Liver (tissue), 9 donors: ENCODE results near the gene CELSR2. TPM values are rescaled to one million over a fixed set of nuclear protein-coding genes. Genes with fewer than 3 reads are reported as not detected.
"Not testable (repeated sequence)": the region's sequence is repeated elsewhere in the genome, so short reads cannot be mapped to it uniquely, and the experiment has no call there.

Experiments
- DNase-seq: peaks from one replicate; pipeline ENCODE4 v3.0.0-alpha.2; 2017; ENCODE audit warnings: low spot score
- H3K27ac ChIP-seq, 2 donors: one replicate each; pipeline ENCODE4 v1.7.0; 2013; ENCODE audit warnings: inconsistent platforms in 2 of 2, low read length in 2 of 2, control low read depth in 1 of 2, low read depth in 1 of 2, mild to moderate bottlenecking in 1 of 2
- H3K27me3 ChIP-seq, 4 donors: one replicate each; pipeline versions ENCODE4 v1.6.1 to v1.7.0; 2013; ENCODE audit warnings: low read length in 3 of 4, inconsistent platforms in 1 of 4, mild to moderate bottlenecking in 1 of 4, moderate library complexity in 1 of 4; ENCODE audit not compliant: control insufficient read depth in 4 of 4, insufficient read depth in 4 of 4
- H3K36me3 ChIP-seq, 4 donors: one replicate each; pipeline versions ENCODE4 v1.6.1 to v1.7.0; 2013; ENCODE audit warnings: low read length in 3 of 4, mild to moderate bottlenecking in 3 of 4, low read depth in 1 of 4, moderate library complexity in 1 of 4; ENCODE audit not compliant: control insufficient read depth in 4 of 4, insufficient read depth in 3 of 4
- H3K4me1 ChIP-seq, 4 donors: one replicate each; pipeline versions ENCODE4 v1.6.1 to v1.7.0; 2013; ENCODE audit warnings: low read length in 3 of 4, mild to moderate bottlenecking in 3 of 4, moderate library complexity in 1 of 4; ENCODE audit not compliant: control insufficient read depth in 4 of 4, insufficient read depth in 4 of 4
- H3K4me3 ChIP-seq, 3 donors: one replicate each; pipeline versions ENCODE4 v1.6.1 to v1.7.0; 2013; ENCODE audit warnings: low read length in 3 of 3, control low read depth in 1 of 3, low read depth in 1 of 3, mild to moderate bottlenecking in 1 of 3
- H3K9ac ChIP-seq, 2 donors: one replicate each; pipeline ENCODE4 v1.7.0; 2013; ENCODE audit warnings: low read length in 2 of 2, mild to moderate bottlenecking in 2 of 2, moderate library complexity in 2 of 2, control low read depth in 1 of 2, low read depth in 1 of 2
- H3K9me3 ChIP-seq, 4 donors: one replicate each; pipeline versions ENCODE4 v1.6.1 to v1.7.0; 2013; ENCODE audit warnings: low read length in 3 of 4; ENCODE audit not compliant: control insufficient read depth in 4 of 4
- ATF3 ChIP-seq: IDR thresholded peaks from 2 replicates; pipeline ENCODE4 v1.6.1; 2016; ENCODE audit warnings: antibody characterized with exemption
- CTCF ChIP-seq: fragments of 150-350 bp; IDR thresholded peaks from 2 replicates; pipeline ENCODE4 v1.5.1; 2017; ENCODE audit warnings: improper control_type of control experiment, low read depth, low read length; ENCODE audit not compliant: missing input control
- EGR1 ChIP-seq, 2 donors: IDR thresholded peaks; 2 replicates each; pipeline ENCODE4 v1.6.1; 2016 to 2018; ENCODE audit warnings: antibody characterized with exemption in 2 of 2, low read depth in 2 of 2
- FOXA1 ChIP-seq: IDR thresholded peaks from 2 replicates; pipeline ENCODE4 v1.6.1; 2016; ENCODE audit warnings: antibody characterized with exemption
- FOXA2 ChIP-seq: IDR thresholded peaks from 2 replicates; pipeline ENCODE4 v1.6.1; 2016; ENCODE audit warnings: antibody characterized with exemption
- GABPA ChIP-seq, 2 donors: IDR thresholded peaks in 1 of 2; conservative IDR thresholded peaks in 1 of 2; 2 replicates each; pipeline ENCODE4 v1.6.1; 2016; ENCODE audit warnings: antibody characterized with exemption in 2 of 2, mild to moderate bottlenecking in 1 of 2, moderate library complexity in 1 of 2
- HNF4A ChIP-seq, 2 donors: conservative IDR thresholded peaks; 2 replicates each; pipeline ENCODE4 v1.6.1; 2016; ENCODE audit warnings: antibody characterized with exemption in 2 of 2, mild to moderate bottlenecking in 2 of 2
- HNF4G ChIP-seq: IDR thresholded peaks from 2 replicates; pipeline ENCODE4 v1.6.1; 2016; ENCODE audit warnings: antibody characterized with exemption
- JUND ChIP-seq, 2 donors: IDR thresholded peaks; 2 replicates each; pipeline ENCODE4 v1.6.1; 2016; ENCODE audit warnings: antibody characterized with exemption in 2 of 2
- MAX ChIP-seq: IDR thresholded peaks from 2 replicates; pipeline ENCODE4 v1.6.1; 2016; ENCODE audit warnings: antibody characterized with exemption
- NR2F2 ChIP-seq: IDR thresholded peaks from 2 replicates; pipeline ENCODE4 v1.6.1; 2016; ENCODE audit warnings: antibody characterized with exemption
- RAD21 ChIP-seq, 2 donors: IDR thresholded peaks; 2 replicates each; pipeline ENCODE4 v1.6.1; 2016; ENCODE audit warnings: antibody characterized with exemption in 2 of 2, mild to moderate bottlenecking in 2 of 2
- REST ChIP-seq: IDR thresholded peaks from 2 replicates; pipeline ENCODE4 v1.6.1; 2016; ENCODE audit warnings: antibody characterized with exemption, mild to moderate bottlenecking
- RXRA ChIP-seq, 2 donors: IDR thresholded peaks; 2 replicates each; pipeline ENCODE4 v1.6.1; 2017 to 2018; ENCODE audit warnings: antibody characterized with exemption in 2 of 2, mild to moderate bottlenecking in 1 of 2
- SP1 ChIP-seq: IDR thresholded peaks from 2 replicates; pipeline ENCODE4 v1.6.1; 2018; ENCODE audit warnings: antibody characterized with exemption, mild to moderate bottlenecking
- TAF1 ChIP-seq: conservative IDR thresholded peaks from 2 replicates; pipeline ENCODE4 v1.6.1; 2016; ENCODE audit warnings: antibody characterized with exemption, mild to moderate bottlenecking
- YY1 ChIP-seq: IDR thresholded peaks from 2 replicates; pipeline ENCODE4 v1.6.1; 2016; ENCODE audit warnings: antibody characterized with exemption, mild to moderate bottlenecking
- ZBTB33 ChIP-seq: IDR thresholded peaks from 2 replicates; pipeline ENCODE4 v1.6.1; 2016; ENCODE audit warnings: antibody characterized with exemption
- WGBS: extraction: QIAGEN DNeasy Blood & Tissue Kit; methylation state at CpG from one replicate; pipeline ENCODE4 v1.1.7; 2013; 5-methylcytosine and 5-hydroxymethylcytosine counted together
- polyA plus RNA-seq, 2 donors: library from polyadenylated mRNA; stranded (reverse) in 1 of 2; unstranded in 1 of 2; fragments of 200-250 nt in 1 of 2; fragments of >200 nt in 1 of 2; fragmentation: Nextera tagmentation in 1 of 2; extraction: Ambion mirVana in 1 of 2; gene quantifications; one replicate each; pipeline versions ENCODE4 v1.2.1 to v1.2.3, GENCODE V29; 2013 to 2015
- total RNA-seq, 2 donors: library from RNA; depleted of rRNA; stranded (reverse); fragments of >200 nt; gene quantifications; one replicate each; pipeline ENCODE4 v1.2.3, GENCODE V29; 2014
- donor health status: healthy.
- donor health status: healthy.
- donor health status: healthy.
- donor health status: healthy.
- donor health status: healthy.

Gene CELSR2
- total and polyA plus RNA-seq, 4 donors, result 0.73 to 1.6 (median 1.2) TPM

GRCh38 chr1:109283748-109284600, 34.6 kb downstream of the CELSR2 start:
- Histone ChIP-seq H3K27me3 (no peaks in the 10 kb centered on the region), H3K9ac (peak overlapping the region; percentile 3 to 83), H3K36me3 (no peaks in the 10 kb centered on the region), H3K4me3 (peak overlapping the region; percentile 65 to 82 (median 65)), H3K4me1 (peaks cover 0 to 18% (median 10%) of the 10 kb centered on the region in 4 donors), H3K27ac (peak overlapping the region; percentile 67 to 88), H3K9me3 (no peaks in the 10 kb centered on the region)
- WGBS, result 46% methylated on average over 17 of the region's 17 CpGs
- TF ChIP-seq TAF1 (no peak), FOXA2 (no peak), FOXA1 (no peak), MAX (no peak), HNF4G (no peak), REST (no peak), YY1 (no peak), RAD21 (IDR thresholded peaks at IDR 0.05) (no peak), CTCF (no peak), NR2F2 (no peak), RXRA (IDR thresholded peaks at IDR 0.05) (no peak), ATF3 (no peak), JUND (IDR thresholded peaks at IDR 0.05) (no peak), GABPA (IDR thresholded peaks at IDR 0.05 in 1 of 2, conservative IDR thresholded peaks at IDR 0.05 in 1 of 2) (no peak), ZBTB33 (no peak), EGR1 (IDR thresholded peaks at IDR 0.05; ENCODE audit: low read depth in 2 of 2) (no peak), SP1 (no peak), HNF4A (conservative IDR thresholded peaks at IDR 0.05) (no peak)
- no peak for DNase-seq

GRCh38 chr1:109286762-109287161, 37.4 kb downstream of the CELSR2 start:
- not testable (repeated sequence) for H3K27me3 ChIP-seq, H3K9ac ChIP-seq, H3K4me3 ChIP-seq, H3K9me3 ChIP-seq, H3K27ac ChIP-seq, DNase-seq, H3K36me3 ChIP-seq
- 96% methylated on average over 5 of the region's 5 CpGs for WGBS
- peaks cover 0 to 17% (median 8%) of the 10 kb centered on the region in 4 donors for H3K4me1 ChIP-seq
